K562 (cell line): ENCODE measurements around the gene MED17. TPM values are rescaled to one million over a fixed set of nuclear protein-coding genes. Genes with fewer than 3 reads are reported as not detected.

Experiments used
- ATAC-seq: fragments of 200-7000 bp; cut with Tn5 transposase; 3 replicates; pipeline ENCODE4 v1.9.1; 2020; ENCODE audit warnings: moderate library complexity
- BruUV-seq: library from RNA; stranded (reverse); fragments of 400-500 nt; replicated peaks from 2 replicates; lab custom pipeline; 2021; lab: Mats Ljungman, UMichigan
- CTCF ChIA-PET: fragments of 300-600 bp; formaldehyde crosslinking; extraction: SDS; loops from one replicate; lab custom pipeline; 2021; ENCODE audit warnings: low intra/inter-chr PET ratio; lab: Yijun Ruan, JAX
- POLR2A ChIA-PET: fragments of 300-600, 350-650 bp; sonication (Branson Sonifier 250); formaldehyde crosslinking; extraction: SDS; loops from one replicate; lab custom pipeline; 2021; ENCODE audit warnings: antibody characterized with exemption, inconsistent platforms; lab: Yijun Ruan, JAX
- DNase-seq, 4 experiments: peaks; one replicate each; pipeline versions ENCODE4 v3.0.0 to v3.0.0-alpha.2; 2011 to 2018; ENCODE audit warnings: low spot score in 3 of 4, mixed read lengths in 3 of 4; ENCODE audit errors: extremely low read depth in 1 of 4
- FAIRE-seq: peaks from 2 replicates; lab custom pipeline; 2011; peaks lifted over from hg19 to GRCh38; lab: Jason Lieb, UNC
- H2AFZ ChIP-seq: 2 replicates; pipeline ENCODE4 v1.6.0; 2011; ENCODE audit warnings: low read depth, low read length, control low read depth, inconsistent platforms
- H3K27ac ChIP-seq: fragments of 200-600 bp; 3 replicates; pipeline ENCODE4 v1.8.0; 2011; ENCODE audit warnings: low read depth, mild to moderate bottlenecking, control low read depth, inconsistent platforms, low read length, moderate library complexity, mixed read lengths; ENCODE audit errors: extremely low read depth
- H3K27me3 ChIP-seq, 2 experiments: fragments of 300-600 bp in 1 of 2; 2 replicates in 1 of 2; 3 replicates in 1 of 2; pipeline versions ENCODE4 v1.6.0 to v1.8.0; 2011; ENCODE audit warnings: inconsistent platforms in 2 of 2, low read length in 2 of 2, mild to moderate bottlenecking in 1 of 2, mixed read lengths in 1 of 2, moderate library complexity in 1 of 2; ENCODE audit not compliant: control insufficient read depth in 2 of 2, insufficient read depth in 2 of 2
- H3K36me3 ChIP-seq: fragments of 300-600 bp; 3 replicates; pipeline ENCODE4 v1.8.0; 2011; ENCODE audit warnings: mild to moderate bottlenecking, low read length, inconsistent platforms; ENCODE audit not compliant: control insufficient read depth, insufficient read depth
- H3K4me1 ChIP-seq, 2 experiments: fragments of 200-600 bp in 1 of 2; replicated peaks in 1 of 2; 2 replicates in 1 of 2; 3 replicates in 1 of 2; pipeline versions ENCODE4 v1.5.1 to v1.8.0; 2011; ENCODE audit warnings: inconsistent platforms in 2 of 2, low read length in 2 of 2, mild to moderate bottlenecking in 1 of 2, mixed read lengths in 1 of 2, moderate library complexity in 1 of 2; ENCODE audit not compliant: control insufficient read depth in 2 of 2, insufficient read depth in 2 of 2
- H3K4me2 ChIP-seq: 2 replicates; pipeline ENCODE4 v1.6.1; 2011; ENCODE audit warnings: low read length, control low read depth, inconsistent platforms, mixed read lengths; ENCODE audit not compliant: insufficient read depth
- H3K4me3 ChIP-seq: fragments of 200-600 bp; sonication (generic), shearing (Covaris generic); 2 replicates; pipeline ENCODE4 v1.5.1; 2016; ENCODE audit warnings: control low read depth, inconsistent platforms
- H3K79me2 ChIP-seq: fragments of 200-600 bp; 3 replicates; pipeline ENCODE4 v1.8.0; 2011; ENCODE audit warnings: low read length, inconsistent platforms; ENCODE audit not compliant: control insufficient read depth, insufficient read depth
- H3K9ac ChIP-seq, 2 experiments: 2 replicates each; pipeline versions ENCODE4 v1.6.0 to v1.6.1; 2011; ENCODE audit warnings: low read depth in 2 of 2, low read length in 2 of 2, control low read depth in 1 of 2, inconsistent platforms in 1 of 2, mild to moderate bottlenecking in 1 of 2, mixed read lengths in 1 of 2; ENCODE audit not compliant: insufficient read depth in 1 of 2
- H3K9me1 ChIP-seq: one replicate; pipeline ENCODE4 v1.6.0; 2011; ENCODE audit warnings: inconsistent platforms, mild to moderate bottlenecking, low read length, moderate library complexity; ENCODE audit not compliant: control insufficient read depth, insufficient read depth
- H3K9me3 ChIP-seq: replicated peaks from 2 replicates; pipeline ENCODE4 v1.5.1; 2011; ENCODE audit warnings: low read depth, low read length, inconsistent platforms; ENCODE audit not compliant: control insufficient read depth, insufficient read depth
- H4K20me1 ChIP-seq: replicated peaks from 2 replicates; pipeline ENCODE4 v1.6.1; 2011; ENCODE audit warnings: low read length, inconsistent platforms, mixed read lengths; ENCODE audit not compliant: control insufficient read depth, insufficient read depth
- ATF1 ChIP-seq, 2 experiments: fragments of 450-650 bp in 1 of 2; IDR thresholded peaks; 2 replicates each; pipeline ENCODE4 v1.6.1; 2016; ENCODE audit warnings: missing compliant biosample characterization in 1 of 2, missing genetic modification characterization in 1 of 2
- ATF3 ChIP-seq, 2 experiments: fragments of 450-650 bp in 1 of 2; sonication (generic) in 1 of 2; formaldehyde crosslinking in 1 of 2; IDR thresholded peaks in 1 of 2; conservative IDR thresholded peaks in 1 of 2; 2 replicates each; pipeline versions ENCODE4 v1.6.1 to v1.8.1; 2016 to 2023; ENCODE audit warnings: mild to moderate bottlenecking in 2 of 2, moderate library complexity in 2 of 2, inconsistent platforms in 1 of 2, missing genetic modification reagents in 1 of 2
- CCNT2 ChIP-seq: IDR thresholded peaks from 2 replicates; pipeline ENCODE4 v1.6.1; 2011; ENCODE audit warnings: borderline replicate concordance, low read depth, mild to moderate bottlenecking, moderate library complexity, mixed read lengths, low read length; ENCODE audit not compliant: insufficient read length; ENCODE audit errors: extremely low read depth
- CEBPB ChIP-seq: fragments of 450-650 bp; IDR thresholded peaks from 2 replicates; pipeline ENCODE4 v1.6.1; 2016; ENCODE audit warnings: missing genetic modification characterization, missing compliant biosample characterization
- CEBPG ChIP-seq, 3 experiments: fragments of 200-800 bp in 1 of 3; sonication (Bioruptor generic) in 1 of 3; sonication (generic) in 1 of 3; formaldehyde crosslinking in 1 of 3; IDR thresholded peaks in 2 of 3; conservative IDR thresholded peaks in 1 of 3; 2 replicates each; pipeline versions ENCODE4 v1.6.1 to v1.8.0; 2016 to 2022; ENCODE audit warnings: missing compliant biosample characterization in 2 of 3, missing genetic modification characterization in 2 of 3, mild to moderate bottlenecking in 1 of 3, missing genetic modification reagents in 1 of 3
- E2F3 ChIP-seq: fragments of 250-450 bp; sonication (Bioruptor Pico); IDR thresholded peaks from 2 replicates; pipeline ENCODE4 v1.4.0; 2020; ENCODE audit warnings: mild to moderate bottlenecking
- ESRRA ChIP-seq: fragments of 450-650 bp; IDR thresholded peaks from 2 replicates; pipeline ENCODE4 v1.6.1; 2014; ENCODE audit warnings: low read depth, mild to moderate bottlenecking, moderate library complexity, borderline replicate concordance
- ETV1 ChIP-seq: fragments of 450-650 bp; conservative IDR thresholded peaks from 2 replicates; pipeline ENCODE4 v1.6.1; 2016; ENCODE audit warnings: missing genetic modification characterization, control low read depth, low read depth, missing compliant biosample characterization
- KDM1A ChIP-seq, 2 experiments: fragments of 450-650 bp; IDR thresholded peaks; 2 replicates each; pipeline ENCODE4 v1.6.1; 2016; ENCODE audit warnings: mild to moderate bottlenecking in 2 of 2
- L3MBTL2 ChIP-seq: fragments of 450-650 bp; IDR thresholded peaks from 2 replicates; pipeline ENCODE4 v1.6.1; 2016; ENCODE audit warnings: mild to moderate bottlenecking, moderate library complexity
- OTX1 ChIP-seq: fragments of 450-650 bp; formaldehyde crosslinking; IDR thresholded peaks from 2 replicates; pipeline ENCODE4 v1.4.0; 2022; ENCODE audit warnings: mild to moderate bottlenecking
- SREBF2 ChIP-seq: sonication (generic); formaldehyde crosslinking; IDR thresholded peaks from 2 replicates; pipeline ENCODE4 v1.4.0; 2020; ENCODE audit warnings: mild to moderate bottlenecking, missing genetic modification reagents
- SRF ChIP-seq, 2 experiments: fragments of 250-450, 450-650 bp in 1 of 2; sonication (Bioruptor Pico) in 1 of 2; sonication (generic) in 1 of 2; formaldehyde crosslinking; IDR thresholded peaks; 2 replicates each; pipeline versions ENCODE4 v1.5.0 to v1.5.1; 2020 to 2022; ENCODE audit warnings: mild to moderate bottlenecking in 1 of 2, missing genetic modification reagents in 1 of 2
- TEAD2 ChIP-seq: fragments of 450-650 bp; IDR thresholded peaks from 2 replicates; pipeline ENCODE4 v1.6.1; 2016; ENCODE audit warnings: missing genetic modification characterization, control low read depth, missing compliant biosample characterization
- TOE1 ChIP-seq, 2 experiments: fragments of 450-650 bp in 1 of 2; sonication (generic) in 1 of 2; formaldehyde crosslinking in 1 of 2; IDR thresholded peaks; 2 replicates each; pipeline versions ENCODE4 v1.7.1 to v1.8.0; 2016 to 2022; ENCODE audit warnings: borderline replicate concordance in 2 of 2, mild to moderate bottlenecking in 2 of 2, antibody characterized with exemption in 1 of 2, inconsistent platforms in 1 of 2, low read depth in 1 of 2, missing genetic modification reagents in 1 of 2, moderate library complexity in 1 of 2
- ZBTB12 ChIP-seq: fragments of 250-450 bp; sonication (Bioruptor Pico); IDR thresholded peaks from 2 replicates; pipeline ENCODE4 v1.4.0; 2020
- ZEB2 ChIP-seq: fragments of 450-650 bp; IDR thresholded peaks from 2 replicates; pipeline ENCODE4 v1.6.1; 2016
- ZNF124 ChIP-seq: sonication (generic); formaldehyde crosslinking; IDR thresholded peaks from 2 replicates; pipeline ENCODE4 v1.8.1; 2022; ENCODE audit warnings: missing genetic modification reagents
- WGBS: fragments of 100-300 bp; shearing (Covaris generic); methylation state at CpG from one replicate; pipeline ENCODE4 v1.1.6; 2016; ENCODE audit warnings: low coverage, mixed read lengths; ENCODE audit not compliant: insufficient coverage; ENCODE audit errors: missing lambda C conversion rate; 5-methylcytosine and 5-hydroxymethylcytosine counted together
- in situ Hi-C: fragments of 300-500 bp; cut with MboI; formaldehyde crosslinking; loops from 4 replicates; pipeline ENCODE4 v1.15.0; 2018; ENCODE audit warnings: inconsistent platforms, mixed read lengths
- intact Hi-C: fragments of 100-400 bp; cut with micrococcal nuclease; formaldehyde crosslinking; loops from 2 replicates; pipeline ENCODE4 v1.14.2; 2022
- polyA plus RNA-seq, 8 experiments: library from polyadenylated mRNA; depleted of rRNA in 4 of 8; stranded (reverse) in 5 of 8; unstranded in 3 of 8; fragments of >200 nt; fragmentation: Nextera tagmentation in 2 of 8; fragmentation: Illumina TruSeq in 1 of 8; extraction: Ambion mirVana in 2 of 8; extraction: Trizol in 1 of 8; gene quantifications; 2 replicates each; pipeline versions ENCODE4 v1.2.1 to v1.2.3, GENCODE V29; 2011 to 2014; ENCODE audit warnings: inconsistent platforms in 1 of 8, missing spikeins in 1 of 8
- total RNA-seq, 7 experiments: library from RNA; depleted of rRNA in 6 of 7; stranded (reverse); fragments of >200 nt in 6 of 7; fragmentation: Illumina TruSeq in 2 of 7; extraction: Trizol in 2 of 7; gene quantifications; 2 replicates each; pipeline versions ENCODE4 v1.2.1 to v1.2.3, GENCODE V29; 2011 to 2021; ENCODE audit warnings: low replicate concordance in 1 of 7

Gene MED17
- total and polyA plus RNA-seq, 9 of the 15 experiments (the other 6 are each of a cell fraction or from before 2014, with no cell fraction given), result 6.7 to 34.7 (median 26.8) TPM

GRCh38 chr11:93783765-93784144, 327 bp upstream of the MED17 start (continued):
- TF ChIP-seq OTX1 (0 out of 2 replicates have a peak, but pooled peaks have one; percentile 39), ATF3 (IDR thresholded peaks at IDR 0.05) (no peak), ATF3 (CRISPR knock-in tag; conservative IDR thresholded peaks at IDR 0.05) (0 out of 2 replicates have a peak, but pooled peaks have one; percentile 59), E2F3 (CRISPR knock-in tag) (peak; percentile 89), SREBF2 (no peak), TOE1 (IDR thresholded peaks at IDR 0.05; ENCODE audit: borderline replicate concordance) (peak; percentile 54; the same call in 1 of the 2 replicates), TOE1 (CRISPR knock-in tag; IDR thresholded peaks at IDR 0.05; ENCODE audit: borderline replicate concordance, low read depth) (no peak), ZBTB12 (CRISPR knock-in tag) (no peak), KDM1A (IDR thresholded peaks at IDR 0.05) (peak in 1 of 2 experiments; percentile 13; a peak in 1 of 4 replicates)

DNA sequence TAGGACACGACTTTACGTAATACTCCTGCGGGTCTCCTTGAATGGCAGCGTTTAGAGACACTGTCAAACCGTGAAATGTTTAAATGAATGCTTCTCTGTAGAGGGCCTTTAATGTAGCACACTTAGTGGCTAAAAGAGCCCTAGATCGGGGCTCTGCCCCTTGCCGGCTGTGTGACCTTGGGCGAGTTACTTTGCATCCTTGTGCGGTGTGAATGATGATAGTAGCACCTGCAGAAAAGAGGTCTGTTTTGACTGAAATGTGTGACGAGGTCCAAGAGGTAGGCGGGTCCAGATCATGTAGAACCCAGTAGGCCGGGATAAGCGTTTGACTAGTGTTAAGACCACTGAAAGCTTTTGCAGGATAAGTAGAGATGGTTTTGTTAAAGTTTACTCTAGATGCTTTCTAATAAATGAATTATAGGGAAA, 866 bp downstream of the MED17 start:
- H3K9ac ChIP-seq, result peak overlapping the region; percentile 95 to 98
- DNase-seq, result peak in 2 of 4 experiments; percentile 16 to 23
- H2AFZ ChIP-seq, result peak overlapping the region; percentile 97
- H3K27ac ChIP-seq, result peak overlapping the region; percentile 92
- H3K27me3 ChIP-seq, result no peaks in the 10 kb centered on the region
- BruUV-seq, result no TSS peak
- in situ Hi-C loops (no loop called here), intact Hi-C loops (loop anchor here (1.0 to 2.0 kb wide), 2 partner anchors 44 to 124 kb away; partner anchors contain the start of genes C11orf54, CEP295 and TAF1D)
- peak overlapping the region; percentile 99 for H3K4me2 ChIP-seq
- peak; percentile 23 for ATAC-seq
- ChIA-PET CTCF (no interaction called here), POLR2A (interaction anchor here (0.6 to 1.1 kb wide), 3 partner anchors 28 to 45 kb away, joined by 5 to 8 read pairs (median 7); partner anchors contain the start of genes C11orf54 and TAF1D)
- no peaks in the 10 kb centered on the region for H3K9me1 ChIP-seq
- peaks cover 67% of the 10 kb centered on the region for H3K79me2 ChIP-seq
- H3K4me1 ChIP-seq, result peaks cover 4 to 14% of the 10 kb centered on the region in 2 experiments
- WGBS, result 0% methylated on average over 13 of the region's 13 CpGs
- H3K9me3 ChIP-seq, result no peaks in the 10 kb centered on the region
- H3K36me3 ChIP-seq, result peaks cover 40% of the 10 kb centered on the region
- no peak for FAIRE-seq
- H3K4me3 ChIP-seq, result peak overlapping the region; percentile 98
- peaks cover 10% of the 10 kb centered on the region for H4K20me1 ChIP-seq
- no peak for TF ChIP-seq ZNF124 (CRISPR knock-in tag)
- 0 out of 2 replicates have a peak, but pooled peaks have one; percentile 38 for TF ChIP-seq ZEB2
- TF ChIP-seq ESRRA, result peak; percentile 83
- no peak for TF ChIP-seq CCNT2
- TF ChIP-seq ATF1 (CRISPR knock-in tag; IDR thresholded peaks at IDR 0.05), result no peak
- TF ChIP-seq ATF1 (tag; IDR thresholded peaks at IDR 0.05), result peak; percentile 58
- TF ChIP-seq CEBPB (tag), result peak; percentile 64
- no peak for TF ChIP-seq L3MBTL2
- no peak for TF ChIP-seq CEBPG (CRISPR knock-in tag; IDR thresholded peaks at IDR 0.05)
- peak; percentile 32 to 47; a peak in 2 of 4 replicates for TF ChIP-seq CEBPG (tag; conservative IDR thresholded peaks at IDR 0.05 in 1 of 2, IDR thresholded peaks at IDR 0.05 in 1 of 2)
- 0 out of 2 replicates have a peak, but pooled peaks have one; percentile 0 for TF ChIP-seq ETV1 (tag)
- peak in 1 of 2 experiments; percentile 47; a peak in 1 of 4 replicates for TF ChIP-seq KDM1A (IDR thresholded peaks at IDR 0.05)
- no peak for TF ChIP-seq SRF (CRISPR knock-in tag; IDR thresholded peaks at IDR 0.05)
- no peak for TF ChIP-seq TEAD2 (tag)
